MM.1S (cell line): ENCODE data around the gene CRIP3.

Experiments used
- DNase-seq: peaks from one replicate; pipeline ENCODE4 v3.0.0-alpha.2; 2015
- H2AFZ ChIP-seq: fragments of 300-600 bp; sonication (generic); 2 replicates; pipeline ENCODE4 v1.6.0; 2016; ENCODE audit warnings: antibody characterized with exemption, low read length
- H3F3A ChIP-seq: fragments of 300-600 bp; sonication (generic); 2 replicates; pipeline ENCODE4 v1.6.1; 2016; ENCODE audit warnings: mild to moderate bottlenecking, antibody characterized with exemption, low read length, moderate library complexity, mixed read lengths; ENCODE audit not compliant: insufficient read depth
- H3K27ac ChIP-seq: fragments of 300-600 bp; sonication (generic); 2 replicates; pipeline ENCODE4 v1.5.1; 2016; ENCODE audit warnings: mild to moderate bottlenecking, low read length
- H3K27me3 ChIP-seq: fragments of 300-600 bp; sonication (generic); replicated peaks from 2 replicates; pipeline ENCODE4 v1.6.0; 2016; ENCODE audit warnings: low read length; ENCODE audit not compliant: insufficient read depth
- H3K36me3 ChIP-seq: fragments of 300-600 bp; sonication (generic); replicated peaks from 2 replicates; pipeline ENCODE4 v1.6.1; 2016; ENCODE audit warnings: mild to moderate bottlenecking, low read length, mixed read lengths; ENCODE audit not compliant: insufficient read depth
- H3K4me1 ChIP-seq: fragments of 300-600 bp; sonication (generic); 2 replicates; pipeline ENCODE4 v1.6.1; 2016; ENCODE audit warnings: low read length, mixed read lengths
- H3K4me2 ChIP-seq: fragments of 300-600 bp; sonication (generic); 2 replicates; pipeline ENCODE4 v1.6.0; 2016; ENCODE audit warnings: low read depth, low read length
- H3K4me3 ChIP-seq: fragments of 300-600 bp; sonication (generic); 2 replicates; pipeline ENCODE4 v1.5.1; 2016; ENCODE audit warnings: low read length, mixed read lengths
- H3K79me2 ChIP-seq: fragments of 300-600 bp; sonication (generic); 2 replicates; pipeline ENCODE4 v1.6.1; 2016; ENCODE audit warnings: mixed run types, low read length, mixed read lengths
- H3K9ac ChIP-seq: fragments of 300-600 bp; sonication (generic); 2 replicates; pipeline ENCODE4 v1.6.1; 2016; ENCODE audit warnings: low read length, mixed read lengths
- H3K9me2 ChIP-seq: fragments of 300-600 bp; sonication (generic); replicated peaks from 2 replicates; pipeline ENCODE4 v1.6.1; 2016; ENCODE audit warnings: mild to moderate bottlenecking, low read length, mixed read lengths; ENCODE audit not compliant: insufficient read depth
- H3K9me3 ChIP-seq: fragments of 300-600 bp; sonication (generic); replicated peaks from 2 replicates; pipeline ENCODE4 v1.6.1; 2016; ENCODE audit warnings: mild to moderate bottlenecking, low read length, mixed read lengths; ENCODE audit not compliant: insufficient read depth
- H4K20me1 ChIP-seq: fragments of 300-600 bp; sonication (generic); 2 replicates; pipeline ENCODE4 v1.6.1; 2016; ENCODE audit warnings: mild to moderate bottlenecking, low read length, moderate library complexity, mixed read lengths; ENCODE audit not compliant: insufficient read depth
- EZH2 ChIP-seq: fragments of 300-600 bp; sonication (generic); optimal IDR thresholded peaks from 2 replicates; pipeline ENCODE3; 2017; ENCODE audit warnings: low read depth, mild to moderate bottlenecking, antibody characterized with exemption, low read length, mixed read lengths
- EZH2phosphoT487 ChIP-seq: fragments of 300-600 bp; sonication (generic); IDR thresholded peaks from 2 replicates; pipeline ENCODE4 v1.6.1; 2018; ENCODE audit warnings: antibody characterized with exemption, low read length
- TF ChIP-seq, protein P1 (sequence below): fragments of 300-600 bp; sonication (generic); IDR thresholded peaks from 2 replicates; pipeline ENCODE4 v1.5.1; 2016; ENCODE audit warnings: antibody characterized with exemption, low read length, mixed read lengths

Gene CRIP3

DNA sequence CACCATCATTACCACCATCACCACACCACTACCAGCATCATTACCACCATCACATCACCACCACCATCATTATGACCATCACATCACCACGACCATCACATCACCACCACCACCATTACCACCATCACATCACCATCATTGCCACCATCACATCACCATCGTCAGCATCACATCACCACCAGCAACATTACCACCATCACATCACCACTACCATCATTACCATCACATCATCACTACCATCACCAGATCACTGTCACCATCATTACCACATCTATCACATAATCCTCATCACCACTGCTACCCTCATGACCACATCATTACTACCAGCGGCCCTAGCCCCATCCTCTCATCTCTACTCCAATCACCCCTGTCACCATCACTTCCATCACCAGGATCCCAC is 14.1 kb downstream of the CRIP3 start:
- Histone ChIP-seq H3K4me3 (no peak overlapping the region), H3K27me3 (no peaks in the 10 kb centered on the region), H3K36me3 (no peaks in the 10 kb centered on the region), H3K4me2 (no peak overlapping the region), H3K27ac (no peak overlapping the region), H4K20me1 (no peaks in the 10 kb centered on the region), H3F3A (no peaks in the 10 kb centered on the region), H3K9ac (no peak overlapping the region), H3K79me2 (no peaks in the 10 kb centered on the region), H2AFZ (no peak overlapping the region), H3K9me3 (no peaks in the 10 kb centered on the region), H3K9me2 (no peaks in the 10 kb centered on the region), H3K4me1 (no peaks in the 10 kb centered on the region)
- TF ChIP-seq, protein P1, sequence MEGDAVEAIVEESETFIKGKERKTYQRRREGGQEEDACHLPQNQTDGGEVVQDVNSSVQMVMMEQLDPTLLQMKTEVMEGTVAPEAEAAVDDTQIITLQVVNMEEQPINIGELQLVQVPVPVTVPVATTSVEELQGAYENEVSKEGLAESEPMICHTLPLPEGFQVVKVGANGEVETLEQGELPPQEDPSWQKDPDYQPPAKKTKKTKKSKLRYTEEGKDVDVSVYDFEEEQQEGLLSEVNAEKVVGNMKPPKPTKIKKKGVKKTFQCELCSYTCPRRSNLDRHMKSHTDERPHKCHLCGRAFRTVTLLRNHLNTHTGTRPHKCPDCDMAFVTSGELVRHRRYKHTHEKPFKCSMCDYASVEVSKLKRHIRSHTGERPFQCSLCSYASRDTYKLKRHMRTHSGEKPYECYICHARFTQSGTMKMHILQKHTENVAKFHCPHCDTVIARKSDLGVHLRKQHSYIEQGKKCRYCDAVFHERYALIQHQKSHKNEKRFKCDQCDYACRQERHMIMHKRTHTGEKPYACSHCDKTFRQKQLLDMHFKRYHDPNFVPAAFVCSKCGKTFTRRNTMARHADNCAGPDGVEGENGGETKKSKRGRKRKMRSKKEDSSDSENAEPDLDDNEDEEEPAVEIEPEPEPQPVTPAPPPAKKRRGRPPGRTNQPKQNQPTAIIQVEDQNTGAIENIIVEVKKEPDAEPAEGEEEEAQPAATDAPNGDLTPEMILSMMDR = no peak
- TF ChIP-seq EZH2 = no peak
- TF ChIP-seq EZH2phosphoT487 = no peak
- no peak for DNase-seq

DNA sequence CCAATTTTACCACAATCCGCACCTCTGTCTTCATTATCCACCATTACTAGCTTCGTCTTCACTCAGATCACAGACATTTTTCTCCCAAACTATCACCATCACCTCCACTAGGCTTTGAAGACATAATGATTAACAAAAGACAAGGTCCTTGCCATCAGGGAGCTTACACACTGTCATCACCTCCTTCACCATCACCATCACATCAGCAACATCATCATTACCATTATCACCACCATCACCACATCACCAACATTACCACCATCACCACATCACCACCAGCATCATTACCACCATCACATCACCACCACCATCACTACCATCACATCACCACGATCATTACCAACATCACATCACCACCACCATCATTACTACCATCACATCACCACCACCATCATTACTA is 14.9 kb downstream of the CRIP3 start:
- Histone ChIP-seq H3K9me2 (no peaks in the 10 kb centered on the region), H2AFZ (no peak overlapping the region), H3K36me3 (no peaks in the 10 kb centered on the region), H3K4me1 (no peaks in the 10 kb centered on the region), H3K4me3 (no peak overlapping the region), H3K4me2 (no peak overlapping the region), H3K27me3 (no peaks in the 10 kb centered on the region), H3K9me3 (no peaks in the 10 kb centered on the region), H3F3A (no peaks in the 10 kb centered on the region), H3K9ac (no peak overlapping the region), H3K79me2 (no peaks in the 10 kb centered on the region), H3K27ac (no peak overlapping the region), H4K20me1 (no peaks in the 10 kb centered on the region)
- DNase-seq = no peak
- TF ChIP-seq EZH2phosphoT487 (no peak), EZH2 (no peak)

DNA sequence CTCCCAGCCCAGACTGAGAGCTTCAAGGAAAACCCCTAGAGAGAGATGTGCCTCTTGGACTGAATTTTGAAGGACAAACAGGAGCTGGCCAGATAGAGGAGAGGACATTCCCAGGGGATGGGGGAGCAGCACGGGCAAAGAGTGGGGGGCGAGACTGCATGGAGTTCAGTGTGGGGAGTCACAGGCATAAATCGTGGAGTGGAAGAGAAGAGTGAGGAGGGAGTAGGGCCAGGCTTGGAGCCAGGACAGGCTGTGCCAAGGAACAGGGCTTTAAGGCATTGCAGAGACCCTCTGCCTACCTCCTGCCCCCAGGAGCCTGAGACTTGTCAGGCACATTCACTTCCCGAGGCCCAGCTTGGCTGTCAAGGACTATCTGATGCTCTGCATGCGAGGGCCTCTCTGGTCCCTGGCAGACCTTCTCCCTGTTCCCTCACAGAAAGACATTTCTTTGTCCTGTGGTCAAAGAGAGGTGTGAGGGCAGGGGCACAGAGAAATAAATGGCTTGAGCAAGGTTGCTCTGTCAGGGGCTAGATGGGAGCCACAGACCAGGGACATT is 15.8 kb downstream of the CRIP3 start:
- no peaks in the 10 kb centered on the region for H3K79me2 ChIP-seq
- no peak overlapping the region for H3K4me2 ChIP-seq
- H3K36me3 ChIP-seq = no peaks in the 10 kb centered on the region
- no peak overlapping the region for H3K9ac ChIP-seq
- H2AFZ ChIP-seq = no peak overlapping the region
- TF ChIP-seq, protein P1 = no peak
- DNase-seq = no peak
- H3K9me2 ChIP-seq = no peaks in the 10 kb centered on the region
- H3F3A ChIP-seq = no peaks in the 10 kb centered on the region
- H3K9me3 ChIP-seq = no peaks in the 10 kb centered on the region
- H3K4me3 ChIP-seq = no peak overlapping the region
- H3K4me1 ChIP-seq = no peaks in the 10 kb centered on the region
- H3K27ac ChIP-seq = no peak overlapping the region
- no peaks in the 10 kb centered on the region for H4K20me1 ChIP-seq
- no peaks in the 10 kb centered on the region for H3K27me3 ChIP-seq

DNA sequence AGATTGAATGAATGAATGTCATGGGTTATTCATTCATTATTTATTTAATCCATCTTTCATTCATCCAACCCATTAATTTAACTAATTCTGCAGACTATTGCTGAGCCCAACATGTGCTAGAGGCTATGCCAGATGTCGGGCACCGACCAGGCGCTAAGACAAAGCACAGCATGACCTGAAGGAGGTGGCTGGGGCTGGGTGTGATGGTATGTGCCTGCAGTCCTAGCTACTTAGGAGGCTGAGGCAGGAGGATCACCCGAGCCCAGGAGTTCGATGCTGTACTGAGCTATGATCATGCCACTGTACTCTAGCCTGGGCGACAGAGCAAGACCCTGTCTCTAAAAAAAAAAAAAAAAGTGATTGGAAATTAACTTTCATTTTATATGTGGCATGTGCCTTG is 16.3 kb downstream of the CRIP3 start:
- H3K4me3 ChIP-seq = no peak overlapping the region
- no peaks in the 10 kb centered on the region for H3K27me3 ChIP-seq
- no peaks in the 10 kb centered on the region for H3K9me3 ChIP-seq
- no peak overlapping the region for H3K9ac ChIP-seq
- H3K4me1 ChIP-seq = no peaks in the 10 kb centered on the region
- DNase-seq = no peak
- no peak overlapping the region for H3K27ac ChIP-seq
- H3K4me2 ChIP-seq = no peak overlapping the region
- TF ChIP-seq, protein P1 = no peak
- no peak for TF ChIP-seq EZH2
- no peak overlapping the region for H2AFZ ChIP-seq
- H4K20me1 ChIP-seq = no peaks in the 10 kb centered on the region
- no peaks in the 10 kb centered on the region for H3K36me3 ChIP-seq
- no peaks in the 10 kb centered on the region for H3K79me2 ChIP-seq
- no peaks in the 10 kb centered on the region for H3K9me2 ChIP-seq
- H3F3A ChIP-seq = no peaks in the 10 kb centered on the region
